Testis (tissue), 3 donors: ENCODE results near the gene USE1. TPM values are rescaled to one million over a fixed set of nuclear protein-coding genes. Genes with fewer than 3 reads are reported as not detected.

Experiments
- DNase-seq: peaks from one replicate; pipeline ENCODE4 v3.0.0-alpha.2; 2019
- H3K27ac ChIP-seq, 2 donors: fragments of 200-600 bp; sonication (generic); one replicate each; pipeline ENCODE4 v1.5.1; 2019
- H3K27me3 ChIP-seq: fragments of 200-600 bp; sonication (generic); one replicate; pipeline ENCODE4 v1.5.1; 2019
- H3K36me3 ChIP-seq: fragments of 200-600 bp; sonication (generic); one replicate; pipeline ENCODE4 v1.5.1; 2017; ENCODE audit warnings: low read depth; ENCODE audit errors: missing control alignments
- H3K4me1 ChIP-seq: fragments of 200-600 bp; sonication (generic); one replicate; pipeline ENCODE4 v1.5.1; 2019
- H3K4me3 ChIP-seq, 2 donors: fragments of 200-600 bp; sonication (generic); one replicate each; pipeline ENCODE4 v1.5.1; 2017 to 2019
- H3K9me3 ChIP-seq: fragments of 200-600 bp; sonication (generic); one replicate; pipeline ENCODE4 v1.5.1; 2017
- POLR2A ChIP-seq: fragments of 450-650 bp; IDR thresholded peaks from one replicate; pipeline ENCODE4 v1.6.1; 2017; ENCODE audit warnings: antibody characterized with exemption, mild to moderate bottlenecking, moderate library complexity
- WGBS, 2 donors: methylation state at CpG; one replicate each; pipeline ENCODE4 v1.1.5; 2018; 5-methylcytosine and 5-hydroxymethylcytosine counted together
- intact Hi-C: fragments of 100-400 bp; cut with DNase I; formaldehyde crosslinking; loops from one replicate; pipeline ENCODE4 v1.15.1; 2023; ENCODE audit warnings: low total_unique reads
- polyA plus RNA-seq: library from polyadenylated mRNA; stranded (reverse); fragments of 350-450 nt; fragmentation: Illumina TruSeq; extraction: RNeasy Lipid Tissue Mini Kit (QIAGEN cat#74804); gene quantifications from one replicate; pipeline ENCODE4 v1.2.3, GENCODE V29; 2014; ENCODE audit warnings: low read depth, low replicate concordance; ENCODE audit not compliant: insufficient read depth
- total RNA-seq, 2 donors: library from RNA; depleted of rRNA; stranded (reverse); fragments of >200 nt; gene quantifications; one replicate each; pipeline ENCODE4 v1.2.3, GENCODE V29; 2016
- TF ChIP-seq, protein P1 (sequence below), 3 experiments: fragments of 450-650 bp in 2 of 3; fragments of 200-600 bp in 1 of 3; sonication (generic) in 1 of 3; IDR thresholded peaks; one replicate each; pipeline ENCODE4 v1.5.1; 2016 to 2019; ENCODE audit warnings: antibody characterized with exemption in 3 of 3, mild to moderate bottlenecking in 2 of 3, moderate library complexity in 1 of 3

The USE1 gene
- total and polyA plus RNA-seq, 3 donors from 2014 or later = 15.8 to 33.3 (median 23.8) TPM

DNA sequence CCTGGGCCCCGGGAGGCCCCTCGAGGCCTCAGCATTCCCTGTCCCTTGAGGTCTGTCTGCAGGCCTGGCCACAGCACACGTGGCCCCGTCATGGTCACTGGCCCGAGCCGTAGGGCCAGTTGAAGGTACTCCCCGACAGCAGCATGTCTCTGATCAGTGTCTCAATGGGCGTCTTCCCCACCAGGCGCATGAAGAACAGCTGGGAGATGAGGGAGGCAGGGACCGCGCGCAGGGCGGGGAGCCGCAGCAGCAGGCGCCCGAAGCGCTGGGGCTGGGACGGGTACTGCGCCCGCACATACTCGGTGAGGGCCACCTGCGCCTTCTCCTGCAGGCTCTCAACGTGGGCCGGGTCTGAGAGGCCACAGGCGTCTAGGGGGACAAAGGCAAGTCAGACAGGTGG, 17.1 kb downstream of the USE1 start:
- no peaks in the 10 kb centered on the region for H3K36me3 ChIP-seq

DNA sequence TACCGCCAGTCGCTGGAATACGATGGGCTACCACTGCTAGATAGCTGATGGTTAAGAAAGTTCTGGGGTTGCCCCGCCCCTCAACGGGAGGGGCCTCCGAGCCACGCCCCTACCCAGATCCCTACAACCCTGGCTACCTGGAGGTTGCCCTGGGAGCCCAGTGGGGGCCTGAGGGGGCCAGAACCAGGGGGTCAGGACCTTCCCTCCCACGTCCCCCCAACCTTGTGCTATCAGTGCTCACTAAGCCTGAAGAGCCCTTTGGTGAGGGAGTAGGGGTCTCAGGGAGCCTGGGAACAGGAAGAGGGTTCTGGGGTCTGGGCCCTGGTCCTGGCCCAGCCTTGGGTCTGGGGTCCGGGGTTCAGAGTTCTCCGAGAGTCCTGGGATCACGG, 19.7 kb downstream of the USE1 start:
- peak; percentile 60 for DNase-seq
- Histone ChIP-seq H3K27ac (peak overlapping the region; percentile 26 to 74), H3K4me3 (peak overlapping the region; percentile 43 to 58), H3K36me3 (no peaks in the 10 kb centered on the region), H3K4me1 (peaks cover 13% of the 10 kb centered on the region), H3K9me3 (no peaks in the 10 kb centered on the region), H3K27me3 (no peaks in the 10 kb centered on the region)
- intact Hi-C loops = no loop called here
- 25 to 26% methylated on average over 10 to 11 of the region's 11 CpGs for WGBS, 2 donors
- TF ChIP-seq POLR2A = no peak
- TF ChIP-seq, protein P1, sequence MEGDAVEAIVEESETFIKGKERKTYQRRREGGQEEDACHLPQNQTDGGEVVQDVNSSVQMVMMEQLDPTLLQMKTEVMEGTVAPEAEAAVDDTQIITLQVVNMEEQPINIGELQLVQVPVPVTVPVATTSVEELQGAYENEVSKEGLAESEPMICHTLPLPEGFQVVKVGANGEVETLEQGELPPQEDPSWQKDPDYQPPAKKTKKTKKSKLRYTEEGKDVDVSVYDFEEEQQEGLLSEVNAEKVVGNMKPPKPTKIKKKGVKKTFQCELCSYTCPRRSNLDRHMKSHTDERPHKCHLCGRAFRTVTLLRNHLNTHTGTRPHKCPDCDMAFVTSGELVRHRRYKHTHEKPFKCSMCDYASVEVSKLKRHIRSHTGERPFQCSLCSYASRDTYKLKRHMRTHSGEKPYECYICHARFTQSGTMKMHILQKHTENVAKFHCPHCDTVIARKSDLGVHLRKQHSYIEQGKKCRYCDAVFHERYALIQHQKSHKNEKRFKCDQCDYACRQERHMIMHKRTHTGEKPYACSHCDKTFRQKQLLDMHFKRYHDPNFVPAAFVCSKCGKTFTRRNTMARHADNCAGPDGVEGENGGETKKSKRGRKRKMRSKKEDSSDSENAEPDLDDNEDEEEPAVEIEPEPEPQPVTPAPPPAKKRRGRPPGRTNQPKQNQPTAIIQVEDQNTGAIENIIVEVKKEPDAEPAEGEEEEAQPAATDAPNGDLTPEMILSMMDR (IDR thresholded peaks at IDR 0.05) = no peak

More for the DNA sequence above, 17.1 kb downstream of the USE1 start:
- H3K27me3 ChIP-seq = no peaks in the 10 kb centered on the region
- no peak overlapping the region for H3K4me3 ChIP-seq
- no peak overlapping the region for H3K27ac ChIP-seq
- TF ChIP-seq, protein P1 (IDR thresholded peaks at IDR 0.05) = no peak
- no peak for TF ChIP-seq POLR2A
- WGBS, 2 donors = 89 to 91% methylated on average over 23 to 25 of the region's 25 CpGs
- peaks cover 16% of the 10 kb centered on the region for H3K4me1 ChIP-seq
- intact Hi-C loops = no loop called here
- H3K9me3 ChIP-seq = no peaks in the 10 kb centered on the region
- DNase-seq = no peak

DNA sequence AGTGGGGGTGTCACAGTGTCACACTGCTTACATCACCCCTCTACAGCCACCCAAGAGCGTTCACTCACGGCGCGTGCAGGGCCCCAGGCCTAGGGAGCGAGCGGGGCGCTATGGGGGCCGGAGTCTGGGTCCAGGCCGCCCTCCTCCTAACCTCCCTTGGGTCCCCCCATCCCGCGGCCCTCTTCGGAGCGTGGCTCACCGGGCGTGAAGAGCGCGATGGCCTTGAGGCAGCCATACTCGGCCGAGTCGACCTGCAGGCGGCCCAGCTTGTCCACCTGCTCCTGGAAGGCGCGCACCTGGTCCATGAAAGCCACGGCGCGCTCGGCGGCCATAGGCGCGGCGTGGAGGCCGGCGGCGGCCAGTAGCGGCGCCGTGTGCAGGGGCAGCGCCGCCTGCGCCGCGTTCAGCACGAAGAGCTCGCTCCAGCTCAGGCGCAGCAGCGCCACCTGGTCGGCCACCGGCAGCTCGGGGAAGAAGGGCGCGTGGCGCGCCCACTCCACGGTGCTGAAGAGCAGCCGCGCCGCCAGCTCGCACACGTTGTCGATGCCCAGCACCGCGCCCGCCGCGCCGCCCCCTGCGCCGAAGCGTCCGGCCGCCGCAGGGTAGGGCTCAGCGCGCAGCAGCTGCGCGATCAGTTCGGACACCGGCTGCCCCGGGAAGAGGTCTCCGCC, 20.3 kb downstream of the USE1 start:
- Histone ChIP-seq H3K4me3 (peak overlapping the region; percentile 43 to 58), H3K4me1 (peaks cover 17% of the 10 kb centered on the region), H3K27ac (peak overlapping the region; percentile 26 to 74), H3K36me3 (no peaks in the 10 kb centered on the region), H3K27me3 (no peaks in the 10 kb centered on the region), H3K9me3 (no peaks in the 10 kb centered on the region)
- intact Hi-C loops = no loop called here
- peak; percentile 80 for DNase-seq
- TF ChIP-seq POLR2A = no peak
- TF ChIP-seq, protein P1 (IDR thresholded peaks at IDR 0.05) = peak; percentile 31 to 46 (median 34)
- 8% methylated on average over 44 of the region's 80 CpGs; no CpG with 5 or more reads in 1 of the 2 donors for WGBS, 2 donors

DNA sequence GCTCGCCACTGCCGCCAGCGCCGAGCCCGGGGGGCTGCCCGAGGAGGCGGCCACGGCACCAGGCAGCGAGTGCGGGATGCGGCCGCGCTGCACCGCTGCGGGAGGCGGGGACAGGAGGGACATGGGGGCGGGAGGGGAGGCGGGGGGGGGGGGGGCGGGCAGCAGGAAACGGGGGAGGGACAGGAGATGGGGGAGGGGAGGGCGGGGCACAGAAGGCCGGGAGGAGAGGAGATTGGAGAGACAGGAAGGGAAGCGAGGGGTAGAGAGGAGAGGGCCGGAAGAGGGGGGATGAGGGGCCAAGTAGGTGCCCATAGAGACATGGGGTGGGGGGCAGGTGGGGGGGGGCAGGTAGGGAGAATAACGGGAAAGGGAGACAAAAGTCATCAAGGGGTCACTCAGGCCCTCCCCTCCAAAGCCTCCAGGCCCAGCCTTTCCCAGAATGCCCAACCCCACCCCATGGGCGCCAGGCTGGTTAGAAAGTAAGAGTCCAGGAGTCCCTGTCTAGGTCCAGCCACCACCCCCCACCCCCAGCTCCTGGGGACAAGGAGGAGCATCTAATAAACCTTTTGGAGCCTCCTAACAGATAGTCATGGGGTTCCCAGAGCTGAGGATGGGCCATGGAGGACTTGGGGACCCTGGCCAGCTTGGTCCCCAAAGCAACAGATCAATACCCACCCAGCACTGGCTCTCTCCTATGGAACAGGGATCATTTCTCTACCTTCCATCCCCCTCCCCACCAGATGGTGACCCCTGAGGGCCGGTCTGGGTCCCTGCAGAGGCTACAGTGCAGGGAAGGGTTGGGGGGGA, 21.0 kb downstream of the USE1 start:
- Histone ChIP-seq H3K4me1 (peaks cover 21% of the 10 kb centered on the region), H3K9me3 (no peaks in the 10 kb centered on the region), H3K4me3 (peak overlapping the region; percentile 43 to 58), H3K36me3 (no peaks in the 10 kb centered on the region), H3K27ac (peak overlapping the region in 1 of 2 donors; percentile 74), H3K27me3 (no peaks in the 10 kb centered on the region)
- TF ChIP-seq, protein P1 (IDR thresholded peaks at IDR 0.05) = no peak
- TF ChIP-seq POLR2A = no peak
- WGBS, 2 donors = 7 to 30% methylated on average over 5 to 6 of the region's 27 CpGs
- no peak for DNase-seq
- intact Hi-C loops = no loop called here
